ENCODE results near the gene CBX5.

GRCh38 chr12:54227376-54227775 lies 52.5 kb downstream of the CBX5 start:
- TF ChIP-seq HMG20B (CRISPR knock-in tag; IDR thresholded peaks at IDR 0.05) (no peak), HDAC6 (IDR thresholded peaks at IDR 0.05; ENCODE audit: low read depth, low read length) (no peak), SMAD2 (IDR thresholded peaks at IDR 0.05; ENCODE audit: low read depth, low read length) (no peak), CTCF (IDR thresholded peaks at IDR 0.05 in 2 of 3, conservative IDR thresholded peaks at IDR 0.05 in 1 of 3; ENCODE audit: insufficient read depth in 2 of 3, low read depth in 1 of 3, low read length in 3 of 3) (no peak), TCF7 (IDR thresholded peaks at IDR 0.05; ENCODE audit: borderline replicate concordance) (no peak), VEZF1 (CRISPR knock-in tag; IDR thresholded peaks at IDR 0.05) (no peak), MAX (CRISPR knock-in tag; IDR thresholded peaks at IDR 0.05) (no peak), CEBPB (tag; IDR thresholded peaks at IDR 0.05) (no peak), YY1 (IDR thresholded peaks at IDR 0.05; ENCODE audit: borderline replicate concordance in 1 of 3, control insufficient read depth in 1 of 3, extremely low read depth in 1 of 3, insufficient read depth in 3 of 3, insufficient read length in 1 of 3, insufficient replicate concordance in 2 of 3, low read depth in 1 of 3, low read length in 2 of 3) (no peak), PHB2 (IDR thresholded peaks at IDR 0.05; ENCODE audit: low read depth) (no peak), HCFC1 (IDR thresholded peaks at IDR 0.05; ENCODE audit: low read depth, low read length) (no peak), ATF2 (CRISPR knock-in tag; IDR thresholded peaks at IDR 0.05) (no peak), SNRNP70 (optimal IDR thresholded peaks at IDR 0.05; ENCODE audit: low read depth, low read length) (no peak)
